Motor neuron (in vitro differentiated cells): ENCODE results near the gene ENPP6. TPM values are rescaled to one million over a fixed set of nuclear protein-coding genes. Genes with fewer than 3 reads are reported as not detected.
A peak's percentile ranks its signal among the peaks of the same experiment; 100 is the strongest.

Experiments
- ATAC-seq, 8 experiments: fragments of 200-7000 bp; cut with Tn5 transposase; replicated peaks in 6 of 8; 2 replicates each; pipeline ENCODE4 v1.8.0; 2021; ENCODE audit warnings: mild to moderate bottlenecking in 8 of 8, moderate library complexity in 8 of 8
- H3K27ac ChIP-seq, 2 donors: fragments of 250-450 bp; sonication (Bioruptor Pico); 2 replicates each; pipeline ENCODE4 v1.9.0; 2021; ENCODE audit warnings: antibody characterized with exemption in 2 of 2, mild to moderate bottlenecking in 2 of 2, moderate library complexity in 1 of 2
- H3K4me1 ChIP-seq, 2 donors: fragments of 250-450 bp; sonication (Bioruptor Pico); replicated peaks in 1 of 2; 2 replicates each; pipeline ENCODE4 v1.6.1; 2021; ENCODE audit warnings: antibody characterized with exemption in 2 of 2, mild to moderate bottlenecking in 2 of 2, moderate library complexity in 1 of 2
- H3K4me3 ChIP-seq, 5 donors: fragments of 250-450 bp; sonication (Bioruptor Pico); 2 replicates each; pipeline ENCODE4 v1.9.0; 2021; ENCODE audit warnings: antibody characterized with exemption in 5 of 5, mild to moderate bottlenecking in 5 of 5, moderate library complexity in 4 of 5
- whole genome bisulfite sequencing, 10 experiments: fragments of 450-650 bp; shearing (Covaris generic); methylation state at CpG; one replicate each; pipeline ENCODE4 v1.0.0; 2022; 5-methylcytosine and 5-hydroxymethylcytosine counted together
- in situ Hi-C, 9 experiments: fragments of 400-800 bp; cut with MboI; loops; one replicate each; pipeline ENCODE4 v1.15.0; 2021; ENCODE audit warnings: low sequenced_read_pairs in 9 of 9, low pct_unique_long_range_greater_than_20kb in 2 of 9; ENCODE audit not compliant: unreplicated experiment in 9 of 9
- total RNA-seq, 8 experiments: library from RNA; unstranded; fragments of 300-600 nt; gene quantifications; 2 replicates each; pipeline versions ENCODE4 v1.2.3 to v1.2.4, GENCODE V29; 2022

Gene ENPP6
- total RNA-seq, 8 experiments from 2014 or later, result 0.05 to 0.64 (median 0.14) TPM; not detected in 3

DNA sequence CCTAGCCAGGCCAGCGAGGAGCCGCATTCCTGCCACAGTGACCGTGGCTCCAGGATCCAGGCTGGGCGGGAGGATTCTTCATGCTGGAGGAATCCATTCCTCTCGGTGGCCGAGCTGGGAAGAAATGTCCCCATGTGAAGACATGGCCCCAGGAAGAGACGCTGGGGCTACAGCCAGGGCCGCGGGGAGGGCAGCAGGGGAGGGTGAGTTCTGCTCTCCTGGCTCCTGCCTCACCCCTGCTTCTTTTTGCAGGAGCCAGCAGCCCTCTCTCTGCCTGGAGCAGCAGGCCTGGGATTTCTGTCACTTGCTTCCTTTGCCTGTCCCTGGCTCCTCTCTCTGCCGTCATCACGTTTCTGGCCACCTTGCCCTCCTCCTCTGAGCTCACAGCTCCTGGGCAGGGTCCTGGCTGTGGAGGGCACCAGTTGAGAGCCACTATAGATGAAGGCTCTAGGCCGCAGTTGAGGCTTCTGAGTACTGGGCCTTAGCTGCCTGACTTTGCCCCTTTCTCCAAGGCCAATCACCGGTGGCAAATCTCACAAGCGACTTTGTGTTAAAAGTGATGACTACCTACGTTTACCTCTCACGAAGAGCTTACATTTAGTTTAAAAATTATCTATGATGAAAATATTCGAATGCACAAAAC lies 48.3 kb downstream of the ENPP6 start:
- in situ Hi-C loops, result loop anchor here in 5 of 9 experiments (10.0 to 25.0 kb wide), 3 partner anchors 332 to 682 kb away; no protein-coding TSS in a partner anchor
- H3K4me3 ChIP-seq, result no peak overlapping the region
- H3K4me1 ChIP-seq, result peaks cover 6% of the 10 kb centered on the region in 2 donors
- ATAC-seq, result no peak
- WGBS, 10 experiments, result 62 to 100% (median 88%) methylated on average over 2 to 11 of the region's 17 CpGs; no CpG with 5 or more reads in 2 of the 10 experiments
- H3K27ac ChIP-seq, result no peak overlapping the region

DNA sequence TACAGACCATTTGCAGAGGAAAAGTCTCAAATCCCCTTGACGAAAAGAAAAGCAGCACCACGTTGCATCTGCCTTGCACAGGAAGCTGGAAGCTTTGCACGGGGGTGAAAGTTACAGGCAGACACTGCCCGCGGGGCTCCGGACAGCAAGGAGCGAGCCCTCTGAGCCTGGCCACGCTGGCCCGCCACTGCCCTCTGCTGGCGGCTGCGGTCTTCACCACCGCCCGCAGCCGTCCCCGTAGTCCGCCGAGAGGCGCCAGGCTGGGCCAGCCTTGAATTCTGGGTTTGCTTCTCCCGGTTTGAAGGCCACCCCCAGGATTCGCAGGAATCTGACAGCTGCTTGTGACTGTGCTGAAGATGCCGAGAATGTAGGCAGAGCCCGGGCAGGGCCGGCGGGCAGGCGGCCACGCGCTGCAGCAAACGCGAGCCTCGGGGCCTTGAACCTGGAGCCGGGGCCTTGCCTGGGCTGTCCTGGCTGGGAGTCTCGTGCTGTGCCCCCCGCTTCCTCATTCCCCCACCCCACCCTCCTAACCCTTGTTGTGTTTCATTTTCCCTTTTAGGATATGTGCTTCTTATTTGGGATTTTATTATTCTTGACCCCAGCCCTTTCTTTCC lies 49.2 kb downstream of the ENPP6 start:
- WGBS, 10 experiments, result 0 to 13% (median 0%) methylated on average over 1 to 10 of the region's 33 CpGs; no CpG with 5 or more reads in 2 of the 10 experiments
- no peak overlapping the region for H3K27ac ChIP-seq
- ATAC-seq, result peak; percentile 96 to 99 (median 98)
- H3K4me1 ChIP-seq, result peaks cover 6% of the 10 kb centered on the region in 2 donors
- H3K4me3 ChIP-seq, result no peak overlapping the region
- in situ Hi-C loops, result loop anchor here in 5 of 9 experiments (10.0 to 25.0 kb wide), 3 partner anchors 331 to 681 kb away; no protein-coding TSS in a partner anchor

DNA sequence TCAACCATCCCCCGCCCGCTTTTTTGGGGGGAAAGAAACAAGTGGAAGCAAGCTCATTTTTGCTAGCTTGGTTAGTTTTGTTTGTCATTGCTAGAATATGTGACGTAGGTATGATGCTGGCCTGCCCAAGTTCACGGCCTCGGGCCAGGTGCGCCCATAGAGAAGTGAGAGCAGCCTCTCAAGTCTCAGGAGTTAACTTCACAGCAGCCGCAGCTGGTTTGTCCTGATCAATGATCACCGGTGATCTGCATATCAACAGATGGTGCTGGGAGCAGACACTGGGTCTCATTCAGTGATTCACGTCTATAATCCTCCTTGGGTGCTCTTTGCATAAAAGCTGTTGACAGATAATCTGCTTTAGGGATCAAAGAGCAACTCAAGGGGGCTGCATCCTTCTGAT lies 50.1 kb downstream of the ENPP6 start:
- in situ Hi-C loops, result loop anchor here in 5 of 9 experiments (10.0 to 25.0 kb wide), 3 partner anchors 330 to 680 kb away; no protein-coding TSS in a partner anchor
- WGBS, 10 experiments, result 43 to 88% (median 66%) methylated on average over 3 to 8 of the region's 9 CpGs; no CpG with 5 or more reads in 5 of the 10 experiments
- no peak overlapping the region for H3K4me3 ChIP-seq
- peaks cover 6% of the 10 kb centered on the region in 2 donors for H3K4me1 ChIP-seq
- no peak overlapping the region for H3K27ac ChIP-seq
- no peak for ATAC-seq

DNA sequence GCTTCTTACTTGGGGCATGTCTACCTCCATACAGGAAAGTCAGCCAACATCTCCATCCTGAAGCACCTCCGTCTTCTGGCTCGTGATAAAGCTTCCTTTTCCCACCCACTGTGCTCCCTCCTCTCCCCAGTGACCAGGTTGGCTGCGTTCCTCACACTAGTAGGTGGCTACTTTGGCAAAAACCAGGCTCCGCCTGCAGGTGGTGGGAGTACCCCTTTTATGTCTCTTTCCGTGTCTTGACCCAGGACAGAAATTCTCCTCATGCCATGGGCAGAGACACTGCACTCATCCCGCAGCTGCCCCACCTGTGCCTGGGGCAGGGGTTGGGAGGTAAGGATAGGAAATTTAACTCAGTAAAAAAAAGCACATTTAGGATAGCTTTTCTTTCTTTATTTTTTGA lies 50.9 kb downstream of the ENPP6 start:
- no peak for ATAC-seq
- no peak overlapping the region for H3K27ac ChIP-seq
- peaks cover 6% of the 10 kb centered on the region in 2 donors for H3K4me1 ChIP-seq
- in situ Hi-C loops, result loop anchor here in 5 of 9 experiments (10.0 to 25.0 kb wide), 3 partner anchors 329 to 679 kb away; no protein-coding TSS in a partner anchor
- H3K4me3 ChIP-seq, result no peak overlapping the region
- 13 to 100% (median 83%) methylated on average over 1 to 4 of the region's 6 CpGs; no CpG with 5 or more reads in 1 of the 10 experiments for WGBS, 10 experiments

DNA sequence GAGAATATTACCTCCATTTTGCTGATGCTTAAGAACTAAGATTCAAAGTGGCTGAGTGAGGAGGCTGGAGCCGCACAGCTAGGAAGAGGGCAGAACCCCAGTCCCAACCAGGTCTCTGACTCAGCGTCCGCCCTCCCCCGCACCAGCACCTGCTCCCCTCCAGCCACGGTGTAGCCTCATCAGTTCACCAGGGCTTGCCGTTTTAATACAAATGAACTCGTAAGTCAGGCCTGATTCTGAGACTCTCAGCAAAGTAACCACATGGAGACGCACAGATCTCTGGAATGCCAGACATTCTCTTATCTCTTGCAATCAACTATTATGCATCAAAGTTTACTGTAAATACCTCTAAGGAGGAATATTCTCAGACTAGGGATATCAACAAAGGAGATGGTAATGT lies 52.4 kb downstream of the ENPP6 start:
- WGBS, 10 experiments, result 0 to 47% (median 24%) methylated on average over 1 to 7 of the region's 8 CpGs; no CpG with 5 or more reads in 3 of the 10 experiments
- ATAC-seq, result peak in 5 of 8 experiments; percentile 21 to 67 (median 61)
- Histone ChIP-seq H3K27ac (no peak overlapping the region), H3K4me1 (peaks cover 6% of the 10 kb centered on the region in 2 donors), H3K4me3 (no peak overlapping the region)
- in situ Hi-C loops, result loop anchor here in 5 of 9 experiments (10.0 to 25.0 kb wide), 3 partner anchors 328 to 678 kb away; no protein-coding TSS in a partner anchor

DNA sequence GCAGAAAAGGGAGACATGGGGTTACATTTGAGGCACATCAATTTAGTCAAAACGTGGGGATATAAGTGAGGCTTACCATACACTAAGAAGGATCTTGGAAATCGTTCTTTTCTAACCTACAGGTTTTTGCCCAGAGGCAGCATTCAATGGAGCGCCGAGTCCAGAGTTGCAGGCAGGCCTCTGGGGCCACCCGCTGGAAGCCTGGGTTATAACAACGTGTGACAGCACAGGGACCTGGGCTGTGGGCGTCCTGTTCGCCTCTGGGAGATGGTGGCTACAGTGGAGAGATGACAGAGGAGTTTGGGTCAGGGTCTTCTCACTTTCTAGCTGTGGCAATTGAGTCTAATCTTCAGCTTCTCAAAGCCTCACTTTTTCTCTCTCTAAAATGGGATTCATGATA lies 53.9 kb downstream of the ENPP6 start:
- in situ Hi-C loops, result loop anchor here in 5 of 9 experiments (10.0 to 25.0 kb wide), 3 partner anchors 327 to 677 kb away; no protein-coding TSS in a partner anchor
- peak; percentile 52 to 87 (median 68) for ATAC-seq
- Histone ChIP-seq H3K4me1 (peaks cover 6% of the 10 kb centered on the region in 2 donors), H3K27ac (no peak overlapping the region), H3K4me3 (no peak overlapping the region)
- WGBS, 10 experiments, result 0 to 23% (median 3%) methylated on average over 1 to 8 of the region's 8 CpGs; no CpG with 5 or more reads in 1 of the 10 experiments

DNA sequence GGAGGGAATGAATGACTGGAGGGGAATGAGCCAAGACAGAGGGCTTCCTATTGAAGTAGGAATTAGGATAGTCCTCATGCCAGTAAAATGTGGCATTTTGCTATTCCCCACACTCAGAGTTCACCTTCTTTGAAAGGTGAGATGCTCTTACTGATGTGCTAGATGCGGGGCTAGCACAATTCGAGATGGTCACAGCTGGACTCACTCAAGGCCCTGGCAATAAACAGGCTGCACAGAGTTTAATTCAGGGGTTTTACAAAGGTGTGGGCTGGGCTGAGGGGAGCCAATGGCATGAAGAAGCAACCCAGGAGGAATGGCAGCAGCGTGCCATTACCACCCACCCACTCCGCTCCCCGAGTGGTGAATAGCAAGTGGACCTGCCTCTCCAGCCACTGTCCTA lies 55.1 kb downstream of the ENPP6 start:
- Histone ChIP-seq H3K4me3 (no peak overlapping the region), H3K4me1 (peaks cover 2 to 6% of the 10 kb centered on the region in 2 donors), H3K27ac (no peak overlapping the region)
- ATAC-seq, result no peak
- in situ Hi-C loops, result loop anchor here in 5 of 9 experiments (10.0 to 25.0 kb wide), 3 partner anchors 325 to 675 kb away; no protein-coding TSS in a partner anchor
- 36 to 84% methylated on average over 2 to 5 of the region's 5 CpGs; no CpG with 5 or more reads in 8 of the 10 experiments for WGBS, 10 experiments

DNA sequence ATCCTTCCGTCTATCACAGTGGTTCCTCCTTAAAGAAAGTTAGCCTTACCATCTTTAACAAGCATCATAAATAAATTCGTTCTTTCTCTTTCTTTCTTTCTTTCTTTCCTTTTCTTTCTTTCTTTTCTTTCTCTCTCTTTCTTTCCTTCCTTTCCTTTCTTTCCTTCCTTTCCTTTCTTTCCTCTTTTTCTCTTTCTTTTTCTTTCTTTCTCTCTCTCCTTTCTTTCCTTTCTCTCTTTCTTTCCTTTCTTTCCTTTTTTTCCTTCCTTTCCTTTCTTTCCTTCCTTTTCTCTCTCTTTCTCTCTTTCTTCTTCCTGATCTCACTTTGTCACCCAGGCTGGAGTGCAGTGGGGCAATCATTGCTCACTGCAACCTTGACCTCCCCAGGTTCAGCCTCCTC lies 60.4 kb downstream of the ENPP6 start:
- H3K27ac ChIP-seq, result no peak overlapping the region
- WGBS, 10 experiments, result 2 to 95% (median 83%) methylated on average over 1 to 2 of the region's 2 CpGs; no CpG with 5 or more reads in 1 of the 10 experiments
- in situ Hi-C loops, result loop anchor here in 4 of 9 experiments (10.0 to 25.0 kb wide), 3 partner anchors 313 to 670 kb away; no protein-coding TSS in a partner anchor

DNA sequence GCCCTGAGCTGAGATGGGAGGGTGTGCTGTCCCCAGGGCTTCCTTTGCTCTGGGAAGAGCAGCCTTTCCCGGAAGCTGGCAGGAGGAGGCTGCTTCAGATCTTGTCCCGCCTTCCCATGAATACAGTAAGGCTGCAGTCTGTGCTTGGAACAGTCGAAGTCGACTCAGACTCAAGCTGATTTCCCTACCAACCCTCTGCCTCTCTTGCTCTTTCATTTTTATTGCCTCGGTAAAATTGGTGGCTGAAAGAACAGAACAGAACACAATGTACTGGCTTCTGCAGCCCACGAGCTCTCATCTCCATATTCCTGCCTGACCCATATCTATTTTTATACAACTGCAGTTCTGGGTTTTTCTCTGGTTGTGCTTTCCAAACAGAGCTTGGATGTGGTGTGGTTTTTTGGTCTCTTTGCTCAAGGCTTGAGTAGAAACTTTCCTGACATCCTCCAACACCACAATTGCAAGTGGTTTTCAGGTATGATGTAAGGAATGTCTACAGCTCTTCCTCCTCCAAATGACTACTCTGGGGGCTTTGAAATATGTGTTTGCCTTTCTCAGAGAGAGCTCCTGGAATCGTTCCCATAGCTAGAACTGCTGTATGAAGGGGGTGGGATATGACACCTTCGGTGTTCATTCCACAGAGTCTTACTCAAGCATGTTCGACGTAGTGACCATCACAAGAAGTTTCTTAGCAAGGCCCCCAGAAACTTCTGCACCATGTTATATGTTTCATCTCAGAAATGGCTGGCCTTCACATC lies 61.3 kb downstream of the ENPP6 start:
- in situ Hi-C loops, result loop anchor here in 4 of 9 experiments (10.0 to 25.0 kb wide), 3 partner anchors 312 to 669 kb away; no protein-coding TSS in a partner anchor
- WGBS, 10 experiments, result 3 to 80% (median 71%) methylated on average over 1 to 10 of the region's 10 CpGs; no CpG with 5 or more reads in 2 of the 10 experiments
- H3K4me1 ChIP-seq, result no peaks in the 10 kb centered on the region
- H3K4me3 ChIP-seq, result no peak overlapping the region
- ATAC-seq, result peak in 3 of 8 experiments; percentile 77 to 89 (median 87)
- H3K27ac ChIP-seq, result no peak overlapping the region

More for the DNA sequence above, 60.4 kb downstream of the ENPP6 start:
- ATAC-seq, result no peak
- Histone ChIP-seq H3K4me3 (no peak overlapping the region), H3K4me1 (no peaks in the 10 kb centered on the region)

DNA sequence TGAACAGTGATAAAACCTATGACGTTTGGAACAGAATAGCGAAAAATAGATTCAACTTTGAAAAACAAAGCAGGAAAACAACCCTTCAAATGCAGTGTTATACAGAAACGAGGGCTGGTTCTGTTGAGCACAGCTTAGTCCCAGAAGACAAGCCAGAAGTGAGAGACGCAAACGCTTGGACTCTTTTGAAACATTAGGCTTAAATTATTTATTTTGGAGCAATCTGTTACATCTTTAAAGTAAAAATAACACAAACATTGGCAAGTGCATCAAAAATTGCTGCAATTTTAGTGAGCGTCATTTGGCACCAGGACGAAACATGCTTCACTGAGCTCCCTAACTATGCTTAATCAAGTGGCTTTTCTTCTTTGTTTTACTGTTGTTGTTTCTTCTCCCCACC lies 63.5 kb downstream of the ENPP6 start:
- in situ Hi-C loops, result loop anchor here in 4 of 9 experiments (10.0 to 25.0 kb wide), 3 partner anchors 309 to 667 kb away; no protein-coding TSS in a partner anchor
- Histone ChIP-seq H3K27ac (no peak overlapping the region), H3K4me3 (no peak overlapping the region), H3K4me1 (peaks cover 3 to 5% of the 10 kb centered on the region in 2 donors)
- no peak for ATAC-seq
- WGBS, 10 experiments, result 4 to 92% (median 70%) methylated on average over 4 to 7 of the region's 7 CpGs; no CpG with 5 or more reads in 1 of the 10 experiments

DNA sequence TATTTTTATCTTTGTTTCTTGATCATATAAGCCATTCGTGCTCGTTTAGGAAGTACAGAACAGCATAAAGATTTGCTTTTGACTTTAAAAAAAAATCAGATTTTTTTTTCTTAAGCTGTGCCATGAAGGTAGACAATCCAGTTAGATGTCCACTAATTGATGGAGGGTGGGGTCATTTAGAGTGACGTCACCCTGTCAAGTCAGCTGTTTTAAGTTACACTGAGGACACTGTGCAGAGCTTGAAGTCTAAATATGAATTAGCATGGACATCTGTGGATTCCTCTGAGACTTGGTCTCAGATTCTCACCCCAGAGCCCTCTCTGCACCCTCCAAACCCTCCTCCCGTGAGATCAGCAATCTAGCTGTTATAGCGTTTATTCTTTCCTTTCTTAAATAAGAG lies 63.9 kb downstream of the ENPP6 start:
- H3K4me3 ChIP-seq, result no peak overlapping the region
- in situ Hi-C loops, result loop anchor here in 4 of 9 experiments (10.0 to 25.0 kb wide), 3 partner anchors 309 to 666 kb away; no protein-coding TSS in a partner anchor
- ATAC-seq, result peak in 2 of 8 experiments; percentile 39 to 51
- no peak overlapping the region for H3K27ac ChIP-seq
- whole genome bisulfite sequencing, 10 experiments, result 0 to 100% (median 84%) methylated on average over 2 to 5 of the region's 5 CpGs
- H3K4me1 ChIP-seq, result peaks cover 7 to 9% of the 10 kb centered on the region in 2 donors

DNA sequence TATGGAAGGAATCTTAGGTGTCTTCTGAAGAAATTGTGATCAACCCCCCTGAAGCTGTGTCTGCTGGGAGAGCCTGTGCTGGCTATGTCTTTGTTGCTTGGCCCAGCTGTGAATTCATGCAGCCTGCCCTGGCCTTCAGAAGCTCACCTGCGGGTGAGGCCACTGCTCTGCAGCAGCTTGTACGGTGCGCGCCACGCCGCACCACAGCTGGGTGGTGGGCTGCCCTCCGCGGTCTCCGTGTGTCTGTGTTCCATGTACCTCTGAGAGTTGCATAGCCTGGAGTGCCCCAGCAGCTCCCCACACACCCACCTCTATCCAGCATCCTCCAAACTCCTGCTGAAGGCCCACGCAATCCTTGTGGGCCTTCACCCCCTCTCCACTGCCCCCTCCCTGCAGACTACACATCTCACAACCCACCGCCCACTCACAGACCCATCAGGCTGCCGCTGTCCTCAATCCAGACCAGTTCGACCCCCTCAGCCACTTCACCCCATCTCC lies 65.6 kb downstream of the ENPP6 start:
- H3K4me3 ChIP-seq, result no peak overlapping the region
- H3K27ac ChIP-seq, result no peak overlapping the region
- WGBS, 10 experiments, result 0% methylated on average over 1 of the region's 13 CpGs; no CpG with 5 or more reads in 9 of the 10 experiments
- in situ Hi-C loops, result loop anchor here in 4 of 9 experiments (10.0 to 25.0 kb wide), 3 partner anchors 307 to 665 kb away; no protein-coding TSS in a partner anchor
- H3K4me1 ChIP-seq, result peaks cover 14 to 20% of the 10 kb centered on the region in 2 donors
- no peak for ATAC-seq
